Lower leg skin (tissue), 3 donors: ENCODE results near the gene AK8.

ENCODE experiments used
- POLR2A ChIP-seq, 2 donors: fragments of 450-650 bp; IDR thresholded peaks; one replicate each; pipeline ENCODE4 v1.6.1; 2016 to 2017; ENCODE audit warnings: antibody characterized with exemption in 2 of 2, mild to moderate bottlenecking in 1 of 2, moderate library complexity in 1 of 2
- TF ChIP-seq, protein P1 (sequence below), 3 donors: fragments of 450-650 bp; IDR thresholded peaks; one replicate each; pipeline ENCODE4 v1.5.1; 2016; ENCODE audit warnings: antibody characterized with exemption in 3 of 3, mild to moderate bottlenecking in 3 of 3, moderate library complexity in 2 of 3

GRCh38 chr9:132728071-132728470, 150.0 kb downstream of the AK8 start:
- TF ChIP-seq, protein P1, sequence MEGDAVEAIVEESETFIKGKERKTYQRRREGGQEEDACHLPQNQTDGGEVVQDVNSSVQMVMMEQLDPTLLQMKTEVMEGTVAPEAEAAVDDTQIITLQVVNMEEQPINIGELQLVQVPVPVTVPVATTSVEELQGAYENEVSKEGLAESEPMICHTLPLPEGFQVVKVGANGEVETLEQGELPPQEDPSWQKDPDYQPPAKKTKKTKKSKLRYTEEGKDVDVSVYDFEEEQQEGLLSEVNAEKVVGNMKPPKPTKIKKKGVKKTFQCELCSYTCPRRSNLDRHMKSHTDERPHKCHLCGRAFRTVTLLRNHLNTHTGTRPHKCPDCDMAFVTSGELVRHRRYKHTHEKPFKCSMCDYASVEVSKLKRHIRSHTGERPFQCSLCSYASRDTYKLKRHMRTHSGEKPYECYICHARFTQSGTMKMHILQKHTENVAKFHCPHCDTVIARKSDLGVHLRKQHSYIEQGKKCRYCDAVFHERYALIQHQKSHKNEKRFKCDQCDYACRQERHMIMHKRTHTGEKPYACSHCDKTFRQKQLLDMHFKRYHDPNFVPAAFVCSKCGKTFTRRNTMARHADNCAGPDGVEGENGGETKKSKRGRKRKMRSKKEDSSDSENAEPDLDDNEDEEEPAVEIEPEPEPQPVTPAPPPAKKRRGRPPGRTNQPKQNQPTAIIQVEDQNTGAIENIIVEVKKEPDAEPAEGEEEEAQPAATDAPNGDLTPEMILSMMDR (IDR thresholded peaks at IDR 0.05): no peak
- no peak for TF ChIP-seq POLR2A (IDR thresholded peaks at IDR 0.05)
